DND-41 (cell line): ENCODE measurements around the gene SCMH1.

Source experiments
- ATAC-seq: fragments of 200-7000 bp; cut with Tn5 transposase; 3 replicates; pipeline ENCODE4 v1.9.1; 2021; ENCODE audit warnings: low read depth; ENCODE audit not compliant: insufficient read depth
- DNase-seq: peaks from one replicate; pipeline ENCODE4 v3.0.0-alpha.2; 2020
- H2AFZ ChIP-seq: 2 replicates; pipeline ENCODE4 v1.6.0; 2012; ENCODE audit warnings: low read depth, low read length
- H3K27ac ChIP-seq: 2 replicates; pipeline ENCODE4 v1.5.1; 2012; ENCODE audit warnings: low read length, inconsistent platforms
- H3K27me3 ChIP-seq: fragments of 200-600 bp; sonication (generic); 2 replicates; pipeline ENCODE4 v1.6.0; 2012; ENCODE audit warnings: low read length, mild to moderate bottlenecking, inconsistent platforms; ENCODE audit not compliant: insufficient read depth, poor library complexity
- H3K36me3 ChIP-seq: 2 replicates; pipeline ENCODE4 v1.5.1; 2012; ENCODE audit warnings: low read length, inconsistent platforms; ENCODE audit not compliant: insufficient read depth
- H3K4me1 ChIP-seq: 2 replicates; pipeline ENCODE4 v1.5.1; 2012; ENCODE audit warnings: mild to moderate bottlenecking, low read length; ENCODE audit not compliant: insufficient read depth
- H3K4me2 ChIP-seq: 2 replicates; pipeline ENCODE4 v1.6.0; 2012; ENCODE audit warnings: mild to moderate bottlenecking, moderate library complexity, low read length, inconsistent platforms; ENCODE audit not compliant: insufficient read depth
- H3K4me3 ChIP-seq, 2 experiments: fragments of 200-600 bp in 1 of 2; shearing (Covaris generic) in 1 of 2; 2 replicates each; pipeline ENCODE4 v1.5.1; 2012 to 2016; ENCODE audit warnings: inconsistent platforms in 2 of 2, low read length in 2 of 2, mild to moderate bottlenecking in 2 of 2, low read depth in 1 of 2, moderate library complexity in 1 of 2
- H3K79me2 ChIP-seq: 2 replicates; pipeline ENCODE4 v1.6.0; 2012; ENCODE audit warnings: low read length, inconsistent platforms; ENCODE audit not compliant: insufficient read depth
- H3K9ac ChIP-seq: 2 replicates; pipeline ENCODE4 v1.6.0; 2012; ENCODE audit warnings: low read depth, mild to moderate bottlenecking, inconsistent platforms, low read length, moderate library complexity
- H3K9me3 ChIP-seq: 2 replicates; pipeline ENCODE4 v1.5.1; 2012; ENCODE audit warnings: low read length, moderate library complexity, mild to moderate bottlenecking, inconsistent platforms; ENCODE audit not compliant: insufficient read depth, severe bottlenecking
- H4K20me1 ChIP-seq: 2 replicates; pipeline ENCODE4 v1.6.0; 2012; ENCODE audit warnings: low read length; ENCODE audit not compliant: insufficient read depth
- EZH2 ChIP-seq: IDR thresholded peaks from 3 replicates; pipeline ENCODE4 v1.6.1; 2012; ENCODE audit warnings: borderline replicate concordance, low read depth, mild to moderate bottlenecking, moderate library complexity, low read length, inconsistent platforms; ENCODE audit not compliant: severe bottlenecking
- TF ChIP-seq, protein P1 (sequence below): IDR thresholded peaks from 2 replicates; pipeline ENCODE4 v1.5.1; 2012; ENCODE audit warnings: borderline replicate concordance, low read length, moderate library complexity, mild to moderate bottlenecking; ENCODE audit not compliant: poor library complexity, severe bottlenecking; ENCODE audit errors: extremely low read depth

Gene SCMH1

DNA sequence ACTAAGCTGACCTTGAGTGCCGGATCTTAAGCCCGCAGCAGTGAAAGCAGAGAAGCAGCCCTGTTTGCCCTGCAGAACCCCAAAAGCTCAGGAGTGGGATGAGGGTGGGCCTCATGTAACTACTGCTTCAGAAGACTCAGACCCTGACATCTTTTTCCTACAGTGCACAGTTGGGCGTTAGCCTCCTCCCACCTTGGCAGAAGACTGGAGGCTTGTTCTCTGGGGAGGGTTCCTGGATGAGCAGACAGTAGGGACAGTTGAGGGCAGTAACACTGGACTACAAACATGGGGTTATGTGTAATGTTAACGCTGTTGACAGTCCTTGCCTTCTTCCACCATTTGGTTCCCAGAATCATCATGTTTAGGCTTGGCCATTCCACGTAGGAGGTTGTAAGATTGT lies 253.0 kb downstream of the SCMH1 start:
- Histone ChIP-seq H3K79me2 (peaks cover 79% of the 10 kb centered on the region), H3K27ac (no peak overlapping the region), H3K9ac (no peak overlapping the region), H3K9me3 (no peaks in the 10 kb centered on the region), H4K20me1 (peaks cover 46% of the 10 kb centered on the region; the same call in 1 of the 2 replicates), H3K4me3 (no peak overlapping the region), H3K36me3 (peaks cover 96% of the 10 kb centered on the region), H3K4me1 (no peaks in the 10 kb centered on the region), H2AFZ (no peak overlapping the region), H3K27me3 (no peaks in the 10 kb centered on the region), H3K4me2 (no peak overlapping the region)
- TF ChIP-seq EZH2: no peak
- TF ChIP-seq, protein P1, sequence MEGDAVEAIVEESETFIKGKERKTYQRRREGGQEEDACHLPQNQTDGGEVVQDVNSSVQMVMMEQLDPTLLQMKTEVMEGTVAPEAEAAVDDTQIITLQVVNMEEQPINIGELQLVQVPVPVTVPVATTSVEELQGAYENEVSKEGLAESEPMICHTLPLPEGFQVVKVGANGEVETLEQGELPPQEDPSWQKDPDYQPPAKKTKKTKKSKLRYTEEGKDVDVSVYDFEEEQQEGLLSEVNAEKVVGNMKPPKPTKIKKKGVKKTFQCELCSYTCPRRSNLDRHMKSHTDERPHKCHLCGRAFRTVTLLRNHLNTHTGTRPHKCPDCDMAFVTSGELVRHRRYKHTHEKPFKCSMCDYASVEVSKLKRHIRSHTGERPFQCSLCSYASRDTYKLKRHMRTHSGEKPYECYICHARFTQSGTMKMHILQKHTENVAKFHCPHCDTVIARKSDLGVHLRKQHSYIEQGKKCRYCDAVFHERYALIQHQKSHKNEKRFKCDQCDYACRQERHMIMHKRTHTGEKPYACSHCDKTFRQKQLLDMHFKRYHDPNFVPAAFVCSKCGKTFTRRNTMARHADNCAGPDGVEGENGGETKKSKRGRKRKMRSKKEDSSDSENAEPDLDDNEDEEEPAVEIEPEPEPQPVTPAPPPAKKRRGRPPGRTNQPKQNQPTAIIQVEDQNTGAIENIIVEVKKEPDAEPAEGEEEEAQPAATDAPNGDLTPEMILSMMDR: no peak
- no peak for ATAC-seq
- no peak for DNase-seq

DNA sequence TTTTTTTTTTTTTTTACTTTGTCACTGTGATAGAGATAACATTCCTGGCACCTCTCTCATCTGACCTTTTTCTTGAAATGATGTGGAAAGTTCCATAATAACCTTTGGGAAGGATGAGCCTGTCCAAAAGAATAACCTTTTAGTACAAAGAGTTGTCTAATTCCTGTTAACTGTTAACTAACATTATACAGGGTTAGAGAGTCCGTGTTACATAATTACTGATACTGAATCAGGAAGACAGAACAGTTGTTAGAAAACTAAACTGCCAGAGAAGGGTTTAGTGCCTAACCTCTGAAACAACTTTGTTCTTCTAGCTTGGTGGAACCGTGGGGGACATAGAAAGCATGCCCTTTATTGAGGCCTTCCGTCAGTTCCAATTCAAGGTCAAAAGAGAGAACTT lies 253.8 kb downstream of the SCMH1 start:
- no peak overlapping the region for H3K4me2 ChIP-seq
- no peaks in the 10 kb centered on the region for H3K9me3 ChIP-seq
- no peak for TF ChIP-seq EZH2
- TF ChIP-seq, protein P1: no peak
- H3K4me1 ChIP-seq: no peaks in the 10 kb centered on the region
- no peak overlapping the region for H3K9ac ChIP-seq
- ATAC-seq (no peak), DNase-seq (no peak)
- H3K36me3 ChIP-seq: peaks cover 96% of the 10 kb centered on the region
- peaks cover 81% of the 10 kb centered on the region for H3K79me2 ChIP-seq
- H4K20me1 ChIP-seq: peaks cover 51% of the 10 kb centered on the region; the same call in 1 of the 2 replicates
- no peak overlapping the region for H3K4me3 ChIP-seq
- no peak overlapping the region for H3K27ac ChIP-seq
- H3K27me3 ChIP-seq: no peaks in the 10 kb centered on the region
- no peak overlapping the region for H2AFZ ChIP-seq

DNA sequence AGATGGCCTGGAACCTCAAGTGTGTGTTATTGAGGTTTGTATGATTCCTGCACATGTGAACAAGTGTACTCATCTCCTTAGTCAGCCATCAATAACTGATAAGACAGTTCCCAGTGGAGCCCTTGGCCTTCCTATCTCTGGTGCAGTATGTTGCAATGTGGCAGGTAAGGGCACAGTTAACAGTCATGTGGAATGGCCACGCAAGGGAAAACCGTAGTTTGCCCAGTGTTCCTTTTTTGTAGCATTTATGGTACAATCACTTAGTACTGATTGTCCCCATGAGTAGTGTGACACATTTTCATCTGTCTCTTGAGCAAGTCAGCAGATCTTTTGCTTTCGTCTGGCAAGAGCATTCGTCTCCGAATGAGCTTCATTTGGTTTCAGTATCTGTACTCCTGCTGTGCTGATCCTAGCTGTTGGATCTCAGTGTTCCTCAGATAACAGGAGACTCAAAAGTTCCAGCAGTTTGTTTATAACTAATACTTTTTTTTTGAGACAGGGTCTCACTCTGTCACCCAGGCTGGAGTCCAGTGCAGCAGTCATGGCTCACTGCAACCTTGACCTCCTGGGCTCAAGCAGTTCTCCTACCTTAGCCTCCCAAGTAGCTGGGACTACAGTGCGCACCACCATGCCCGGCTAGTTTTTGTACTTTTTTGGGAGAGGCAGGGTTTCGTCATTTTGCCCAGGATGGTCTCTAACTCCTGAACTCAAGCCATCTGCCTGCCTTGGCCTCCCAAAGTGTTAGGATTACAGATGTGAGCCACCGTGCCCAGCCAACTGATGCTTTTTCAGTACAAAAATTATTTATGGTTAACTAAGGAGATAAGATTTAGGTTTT lies 254.4 kb downstream of the SCMH1 start:
- no peak for ATAC-seq
- H3K27me3 ChIP-seq: no peaks in the 10 kb centered on the region
- no peaks in the 10 kb centered on the region for H3K9me3 ChIP-seq
- H2AFZ ChIP-seq: no peak overlapping the region
- peaks cover 56% of the 10 kb centered on the region; the same call in 1 of the 2 replicates for H4K20me1 ChIP-seq
- no peak for TF ChIP-seq EZH2
- TF ChIP-seq, protein P1: no peak
- peaks cover 98% of the 10 kb centered on the region for H3K36me3 ChIP-seq
- H3K27ac ChIP-seq: no peak overlapping the region
- no peak overlapping the region for H3K9ac ChIP-seq
- peaks cover 82% of the 10 kb centered on the region for H3K79me2 ChIP-seq
- DNase-seq: no peak
- peaks cover 5% of the 10 kb centered on the region; the same call in 1 of the 2 replicates for H3K4me1 ChIP-seq
- no peak overlapping the region for H3K4me3 ChIP-seq
- H3K4me2 ChIP-seq: no peak overlapping the region
